Urinary bladder (tissue), 4 donors: Measurements from ENCODE around the gene RAG2. TPM values are rescaled to one million over a fixed set of nuclear protein-coding genes. Genes with fewer than 3 reads are reported as not detected.

Experiments used
- DNase-seq: peaks from one replicate; pipeline ENCODE4 v3.0.0-alpha.2; 2015; ENCODE audit errors: extremely low spot score
- H3K27ac ChIP-seq: one replicate; pipeline ENCODE4 v1.5.1; 2013; ENCODE audit warnings: low read depth, mild to moderate bottlenecking, moderate library complexity
- H3K36me3 ChIP-seq: one replicate; pipeline ENCODE4 v1.6.1; 2013; ENCODE audit warnings: mild to moderate bottlenecking, moderate library complexity; ENCODE audit not compliant: insufficient read depth
- H3K4me1 ChIP-seq: one replicate; pipeline ENCODE4 v1.6.1; 2013; ENCODE audit warnings: mild to moderate bottlenecking, moderate library complexity; ENCODE audit not compliant: insufficient read depth
- H3K4me3 ChIP-seq: one replicate; pipeline ENCODE4 v1.5.1; 2013; ENCODE audit warnings: low read depth, low read length
- WGBS: extraction: QIAGEN DNeasy Blood & Tissue Kit; methylation state at CpG from one replicate; pipeline ENCODE4 v1.1.7; 2013; 5-methylcytosine and 5-hydroxymethylcytosine counted together
- polyA plus RNA-seq: library from polyadenylated mRNA; stranded (reverse); fragments of 200-250 nt; gene quantifications from one replicate; pipeline ENCODE4 v1.2.3, GENCODE V29; 2013
- total RNA-seq: library from RNA; depleted of rRNA; stranded (reverse); fragments of >200 nt; gene quantifications from one replicate; pipeline ENCODE4 v1.2.3, GENCODE V29; 2014
- donor health status: healthy with polysubstance abuse.
- donor health status: healthy.

RAG2 gene
- total RNA-seq (0.16 TPM), polyA plus RNA-seq (not detected)

GRCh38 chr11:36598051-36598450, at the start of gene RAG2:
TSS of gene RAG2 (minus strand) at chr11:36598236. CDS start at chr11:36594168, 4,068 bp downstream.
- WGBS: 80% methylated on average over 2 of the region's 2 CpGs
- H3K4me1 ChIP-seq: no peaks in the 10 kb centered on the region
- no peak within 1 kb of the TSS for H3K4me3 ChIP-seq
- no peak within 1 kb of the TSS for H3K27ac ChIP-seq
- no peaks in the 10 kb centered on the region for H3K36me3 ChIP-seq
- no peak for DNase-seq

GRCh38 chr11:36638556-36638955, 40.5 kb upstream of the RAG2 start:
- Histone ChIP-seq H3K4me1 (no peaks in the 10 kb centered on the region), H3K4me3 (no peak overlapping the region), H3K27ac (no peak overlapping the region), H3K36me3 (no peaks in the 10 kb centered on the region)
- DNase-seq: no peak
- 43% methylated on average over 2 of the region's 2 CpGs for WGBS

- Histone ChIP-seq H3K36me3 (no peaks in the 10 kb centered on the region), H3K27ac (no peak overlapping the region), H3K4me3 (no peak overlapping the region), H3K4me1 (no peaks in the 10 kb centered on the region)
- DNase-seq: no peak
- 61% methylated on average over 4 of the region's 4 CpGs for WGBS
Observed at GRCh38 chr11:36635066-36635862, 37.2 kb upstream of the RAG2 start.

GRCh38 chr11:36631774-36632173, 33.7 kb upstream of the RAG2 start:
- H3K4me1 ChIP-seq: no peaks in the 10 kb centered on the region
- WGBS: 91% methylated on average over 2 of the region's 2 CpGs
- H3K27ac ChIP-seq: no peak overlapping the region
- H3K36me3 ChIP-seq: no peaks in the 10 kb centered on the region
- no peak overlapping the region for H3K4me3 ChIP-seq
- no peak for DNase-seq

- Histone ChIP-seq H3K4me3 (no peak overlapping the region), H3K36me3 (no peaks in the 10 kb centered on the region), H3K4me1 (no peaks in the 10 kb centered on the region), H3K27ac (no peak overlapping the region)
- DNase-seq: no peak
- 63% methylated on average over 4 of the region's 4 CpGs for WGBS
Observed at GRCh38 chr11:36628765-36629244, 30.8 kb upstream of the RAG2 start.

GRCh38 chr11:36628141-36628540, 30.1 kb upstream of the RAG2 start:
- Histone ChIP-seq H3K4me1 (no peaks in the 10 kb centered on the region), H3K36me3 (no peaks in the 10 kb centered on the region), H3K4me3 (no peak overlapping the region), H3K27ac (no peak overlapping the region)
- DNase-seq: no peak
- 96% methylated on average over 5 of the region's 5 CpGs for WGBS

- no peak for DNase-seq
- WGBS: 73% methylated on average over 2 of the region's 2 CpGs
- Histone ChIP-seq H3K4me3 (no peak overlapping the region), H3K4me1 (no peaks in the 10 kb centered on the region), H3K27ac (no peak overlapping the region), H3K36me3 (no peaks in the 10 kb centered on the region)
Observed at GRCh38 chr11:36627471-36627870, 29.4 kb upstream of the RAG2 start.

GRCh38 chr11:36627006-36627405, 29.0 kb upstream of the RAG2 start:
- no peak for DNase-seq
- 85% methylated on average over 1 of the region's 1 CpG for WGBS
- no peak overlapping the region for H3K4me3 ChIP-seq
- H3K36me3 ChIP-seq: no peaks in the 10 kb centered on the region
- no peak overlapping the region for H3K27ac ChIP-seq
- H3K4me1 ChIP-seq: no peaks in the 10 kb centered on the region

GRCh38 chr11:36623494-36623893, 25.5 kb upstream of the RAG2 start:
- no peaks in the 10 kb centered on the region for H3K4me1 ChIP-seq
- no peak for DNase-seq
- H3K4me3 ChIP-seq: no peak overlapping the region
- no peak overlapping the region for H3K27ac ChIP-seq
- 92% methylated on average over 5 of the region's 5 CpGs for WGBS
- no peaks in the 10 kb centered on the region for H3K36me3 ChIP-seq

GRCh38 chr11:36622431-36623136, 24.5 kb upstream of the RAG2 start:
- no peak for DNase-seq
- no peaks in the 10 kb centered on the region for H3K36me3 ChIP-seq
- H3K4me1 ChIP-seq: no peaks in the 10 kb centered on the region
- H3K4me3 ChIP-seq: no peak overlapping the region
- WGBS: 72% methylated on average over 3 of the region's 3 CpGs
- H3K27ac ChIP-seq: no peak overlapping the region

- H3K27ac ChIP-seq: no peak overlapping the region
- no peak for DNase-seq
Observed at GRCh38 chr11:36620246-36620645, 22.2 kb upstream of the RAG2 start.

GRCh38 chr11:36619502-36619901, 21.5 kb upstream of the RAG2 start:
- WGBS: 23% methylated on average over 5 of the region's 5 CpGs
- DNase-seq: no peak
- Histone ChIP-seq H3K4me1 (no peaks in the 10 kb centered on the region), H3K36me3 (no peaks in the 10 kb centered on the region), H3K4me3 (no peak overlapping the region), H3K27ac (no peak overlapping the region)

More at GRCh38 chr11:36620246-36620645, 22.2 kb upstream of the RAG2 start:
- Histone ChIP-seq H3K4me3 (no peak overlapping the region), H3K4me1 (no peaks in the 10 kb centered on the region), H3K36me3 (no peaks in the 10 kb centered on the region)

GRCh38 chr11:36618363-36619047, 20.5 kb upstream of the RAG2 start:
- Histone ChIP-seq H3K27ac (no peak overlapping the region), H3K4me1 (no peaks in the 10 kb centered on the region), H3K36me3 (no peaks in the 10 kb centered on the region), H3K4me3 (no peak overlapping the region)
- no peak for DNase-seq
- WGBS: 69% methylated on average over 3 of the region's 3 CpGs
